ENCODE measurements around the gene ANGEL1. TPM values are rescaled to one million over a fixed set of nuclear protein-coding genes. Genes with fewer than 3 reads are reported as not detected.
A peak's percentile ranks its signal among the peaks of the same experiment; 100 is the strongest.

Gene ANGEL1
- total and polyA plus RNA-seq, 9 of the 15 experiments (the other 6 are each of a cell fraction or from before 2014, with no cell fraction given), result 2.1 to 22.2 (median 7.3) TPM

DNA sequence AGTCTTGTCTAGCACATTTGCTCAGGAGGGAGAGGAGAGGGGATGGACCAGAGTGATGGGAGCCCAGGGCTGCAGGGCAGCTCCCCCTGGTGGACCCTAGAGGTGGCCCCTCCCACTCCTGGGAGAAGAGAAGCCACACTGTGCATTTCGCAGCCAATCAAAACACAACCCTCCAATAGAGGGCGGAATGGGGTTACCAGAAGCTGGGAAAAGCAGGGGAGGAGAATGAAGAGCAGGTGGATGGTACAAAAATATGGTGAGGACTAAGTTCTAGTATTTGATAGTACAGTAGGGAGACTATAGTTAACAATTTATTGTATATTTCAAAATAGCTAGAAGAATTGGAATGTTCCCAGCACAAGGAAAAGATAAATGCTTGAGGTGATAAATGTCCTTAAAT lies 27.8 kb downstream of the ANGEL1 start:
- WGBS (ENCODE audit: insufficient coverage, low coverage, missing lambda C conversion rate), result 14% methylated on average over 2 of the region's 2 CpGs
- no peak for TF ChIP-seq JUNB (CRISPR knock-in tag; conservative IDR thresholded peaks at IDR 0.05)
- TF ChIP-seq, protein P1, sequence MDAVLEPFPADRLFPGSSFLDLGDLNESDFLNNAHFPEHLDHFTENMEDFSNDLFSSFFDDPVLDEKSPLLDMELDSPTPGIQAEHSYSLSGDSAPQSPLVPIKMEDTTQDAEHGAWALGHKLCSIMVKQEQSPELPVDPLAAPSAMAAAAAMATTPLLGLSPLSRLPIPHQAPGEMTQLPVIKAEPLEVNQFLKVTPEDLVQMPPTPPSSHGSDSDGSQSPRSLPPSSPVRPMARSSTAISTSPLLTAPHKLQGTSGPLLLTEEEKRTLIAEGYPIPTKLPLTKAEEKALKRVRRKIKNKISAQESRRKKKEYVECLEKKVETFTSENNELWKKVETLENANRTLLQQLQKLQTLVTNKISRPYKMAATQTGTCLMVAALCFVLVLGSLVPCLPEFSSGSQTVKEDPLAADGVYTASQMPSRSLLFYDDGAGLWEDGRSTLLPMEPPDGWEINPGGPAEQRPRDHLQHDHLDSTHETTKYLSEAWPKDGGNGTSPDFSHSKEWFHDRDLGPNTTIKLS (IDR thresholded peaks at IDR 0.05; ENCODE audit: borderline replicate concordance, low read depth), result no peak
- TF ChIP-seq, protein P2, sequence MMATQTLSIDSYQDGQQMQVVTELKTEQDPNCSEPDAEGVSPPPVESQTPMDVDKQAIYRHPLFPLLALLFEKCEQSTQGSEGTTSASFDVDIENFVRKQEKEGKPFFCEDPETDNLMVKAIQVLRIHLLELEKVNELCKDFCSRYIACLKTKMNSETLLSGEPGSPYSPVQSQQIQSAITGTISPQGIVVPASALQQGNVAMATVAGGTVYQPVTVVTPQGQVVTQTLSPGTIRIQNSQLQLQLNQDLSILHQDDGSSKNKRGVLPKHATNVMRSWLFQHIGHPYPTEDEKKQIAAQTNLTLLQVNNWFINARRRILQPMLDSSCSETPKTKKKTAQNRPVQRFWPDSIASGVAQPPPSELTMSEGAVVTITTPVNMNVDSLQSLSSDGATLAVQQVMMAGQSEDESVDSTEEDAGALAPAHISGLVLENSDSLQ (IDR thresholded peaks at IDR 0.05), result peak; percentile 68; the same call in 1 of the 2 replicates
- TF ChIP-seq SIRT6 (IDR thresholded peaks at IDR 0.05; ENCODE audit: low read depth, low read length), result no peak
- no peak for TF ChIP-seq ZNF830 (CRISPR knock-in tag; IDR thresholded peaks at IDR 0.05)
- TF ChIP-seq ZNF785 (CRISPR knock-in tag; IDR thresholded peaks at IDR 0.05), result no peak
- TF ChIP-seq, protein P3, sequence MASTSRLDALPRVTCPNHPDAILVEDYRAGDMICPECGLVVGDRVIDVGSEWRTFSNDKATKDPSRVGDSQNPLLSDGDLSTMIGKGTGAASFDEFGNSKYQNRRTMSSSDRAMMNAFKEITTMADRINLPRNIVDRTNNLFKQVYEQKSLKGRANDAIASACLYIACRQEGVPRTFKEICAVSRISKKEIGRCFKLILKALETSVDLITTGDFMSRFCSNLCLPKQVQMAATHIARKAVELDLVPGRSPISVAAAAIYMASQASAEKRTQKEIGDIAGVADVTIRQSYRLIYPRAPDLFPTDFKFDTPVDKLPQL (IDR thresholded peaks at IDR 0.05; ENCODE audit: extremely low read depth, insufficient read length), result no peak
- TF ChIP-seq, protein P4, sequence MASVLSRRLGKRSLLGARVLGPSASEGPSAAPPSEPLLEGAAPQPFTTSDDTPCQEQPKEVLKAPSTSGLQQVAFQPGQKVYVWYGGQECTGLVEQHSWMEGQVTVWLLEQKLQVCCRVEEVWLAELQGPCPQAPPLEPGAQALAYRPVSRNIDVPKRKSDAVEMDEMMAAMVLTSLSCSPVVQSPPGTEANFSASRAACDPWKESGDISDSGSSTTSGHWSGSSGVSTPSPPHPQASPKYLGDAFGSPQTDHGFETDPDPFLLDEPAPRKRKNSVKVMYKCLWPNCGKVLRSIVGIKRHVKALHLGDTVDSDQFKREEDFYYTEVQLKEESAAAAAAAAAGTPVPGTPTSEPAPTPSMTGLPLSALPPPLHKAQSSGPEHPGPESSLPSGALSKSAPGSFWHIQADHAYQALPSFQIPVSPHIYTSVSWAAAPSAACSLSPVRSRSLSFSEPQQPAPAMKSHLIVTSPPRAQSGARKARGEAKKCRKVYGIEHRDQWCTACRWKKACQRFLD (CRISPR knock-in tag; IDR thresholded peaks at IDR 0.05), result no peak
- 0 out of 2 replicates have a peak, but pooled peaks have one; percentile 66 for TF ChIP-seq ARID2 (IDR thresholded peaks at IDR 0.05)
- TF ChIP-seq, protein P5, sequence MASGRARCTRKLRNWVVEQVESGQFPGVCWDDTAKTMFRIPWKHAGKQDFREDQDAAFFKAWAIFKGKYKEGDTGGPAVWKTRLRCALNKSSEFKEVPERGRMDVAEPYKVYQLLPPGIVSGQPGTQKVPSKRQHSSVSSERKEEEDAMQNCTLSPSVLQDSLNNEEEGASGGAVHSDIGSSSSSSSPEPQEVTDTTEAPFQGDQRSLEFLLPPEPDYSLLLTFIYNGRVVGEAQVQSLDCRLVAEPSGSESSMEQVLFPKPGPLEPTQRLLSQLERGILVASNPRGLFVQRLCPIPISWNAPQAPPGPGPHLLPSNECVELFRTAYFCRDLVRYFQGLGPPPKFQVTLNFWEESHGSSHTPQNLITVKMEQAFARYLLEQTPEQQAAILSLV (tag; IDR thresholded peaks at IDR 0.05), result no peak
- TF ChIP-seq RCOR1 (IDR thresholded peaks at IDR 0.05; ENCODE audit: borderline replicate concordance in 1 of 2, low read depth in 2 of 2, low read length in 2 of 2), result peak in 1 of 2 experiments; percentile 74; a peak in 1 of 4 replicates
- peak; percentile 92; the same call in 1 of the 2 replicates for TF ChIP-seq KLF13 (tag; IDR thresholded peaks at IDR 0.05; ENCODE audit: borderline replicate concordance, low read depth)
- TF ChIP-seq NFE2L1 (tag; IDR thresholded peaks at IDR 0.05; ENCODE audit: borderline replicate concordance, low read depth), result no peak
- peak; percentile 88 to 93 for TF ChIP-seq RAD21 (CRISPR knock-in tag; conservative IDR thresholded peaks at IDR 0.05 in 1 of 2, IDR thresholded peaks at IDR 0.05 in 1 of 2)
- TF ChIP-seq TEAD4 (IDR thresholded peaks at IDR 0.05; ENCODE audit: low read length), result 0 out of 2 replicates have a peak, but pooled peaks have one; percentile 8
- TF ChIP-seq TEAD4 (CRISPR knock-in tag; IDR thresholded peaks at IDR 0.05; ENCODE audit: borderline replicate concordance), result no peak

More for the DNA sequence above, 27.8 kb downstream of the ANGEL1 start:
- intact Hi-C loops (cut with micrococcal nuclease) (loop anchor here (1.0 kb wide), 1 partner anchor 75 kb away; no protein-coding TSS in a partner anchor), in situ Hi-C loops (cut with MboI) (loop anchor here (5.0 kb wide), 1 partner anchor 73 kb away; no protein-coding TSS in a partner anchor)
- Histone ChIP-seq H3K79me2 (ENCODE audit: control insufficient read depth, insufficient read depth, low read length) (no peaks in the 10 kb centered on the region), H3K4me3 (no peak overlapping the region), H3K9me1 (ENCODE audit: control insufficient read depth, insufficient read depth, low read length) (no peaks in the 10 kb centered on the region), H3K4me2 (ENCODE audit: insufficient read depth, low read length) (no peak overlapping the region), H3K4me1 (replicated peaks in 1 of 2; ENCODE audit: control insufficient read depth in 2 of 2, insufficient read depth in 2 of 2, low read length in 2 of 2) (peaks cover 0 to 11% of the 10 kb centered on the region in 2 experiments; a peak in 4 of 5 replicates), H3K9me3 (replicated peaks; ENCODE audit: control insufficient read depth, insufficient read depth, low read depth, low read length) (no peaks in the 10 kb centered on the region), H3K9ac (ENCODE audit: insufficient read depth in 1 of 2, low read depth in 2 of 2, low read length in 2 of 2) (no peak overlapping the region), H2AFZ (ENCODE audit: low read depth, low read length) (no peak overlapping the region), H4K20me1 (replicated peaks; ENCODE audit: control insufficient read depth, insufficient read depth, low read length) (no peaks in the 10 kb centered on the region), H3K36me3 (ENCODE audit: control insufficient read depth, insufficient read depth, low read length) (peaks cover 29% of the 10 kb centered on the region; the same call in 2 of the 3 replicates), H3K27me3 (ENCODE audit: control insufficient read depth in 2 of 2, insufficient read depth in 2 of 2, low read length in 2 of 2) (no peaks in the 10 kb centered on the region), H3K27ac (ENCODE audit: extremely low read depth, low read depth, low read length) (no peak overlapping the region)
- no TSS peak for BruUV-seq (replicated peaks)
- peak; percentile 100 for ATAC-seq
- peak; percentile 86 to 95 (median 92) for DNase-seq (ENCODE audit: extremely low read depth in 1 of 4, low spot score in 3 of 4)
- CTCF ChIA-PET (ENCODE audit: low intra/inter-chr PET ratio), result interaction anchor here (2.4 kb wide), 1 partner anchor 74 kb away, joined by 21 read pairs; no protein-coding TSS in a partner anchor
- peak; percentile 89 for FAIRE-seq
- POLR2A ChIA-PET, result interaction anchor here (0.6 to 2.7 kb wide), 3 partner anchors 13 to 255 kb away, joined by 3 to 7 read pairs (median 3); no protein-coding TSS in a partner anchor

Data from K562 (cell line).